K562 (cell line): ENCODE data around the gene GRB14. TPM values are rescaled to one million over a fixed set of nuclear protein-coding genes. Genes with fewer than 3 reads are reported as not detected.

ENCODE experiments used
- ATAC-seq: fragments of 200-7000 bp; cut with Tn5 transposase; 3 replicates; pipeline ENCODE4 v1.9.1; 2020; ENCODE audit warnings: moderate library complexity
- BruUV-seq: library from RNA; stranded (reverse); fragments of 400-500 nt; replicated peaks from 2 replicates; lab custom pipeline; 2021; lab: Mats Ljungman, UMichigan
- CTCF ChIA-PET: fragments of 300-600 bp; formaldehyde crosslinking; extraction: SDS; loops from one replicate; lab custom pipeline; 2021; ENCODE audit warnings: low intra/inter-chr PET ratio; lab: Yijun Ruan, JAX
- POLR2A ChIA-PET: fragments of 300-600, 350-650 bp; sonication (Branson Sonifier 250); formaldehyde crosslinking; extraction: SDS; loops from one replicate; lab custom pipeline; 2021; ENCODE audit warnings: antibody characterized with exemption, inconsistent platforms; lab: Yijun Ruan, JAX
- DNase-seq, 4 experiments: peaks; one replicate each; pipeline versions ENCODE4 v3.0.0 to v3.0.0-alpha.2; 2011 to 2018; ENCODE audit warnings: low spot score in 3 of 4, mixed read lengths in 3 of 4; ENCODE audit errors: extremely low read depth in 1 of 4
- FAIRE-seq: peaks from 2 replicates; lab custom pipeline; 2011; peaks lifted over from hg19 to GRCh38; lab: Jason Lieb, UNC
- H2AFZ ChIP-seq: 2 replicates; pipeline ENCODE4 v1.6.0; 2011; ENCODE audit warnings: low read depth, low read length, control low read depth, inconsistent platforms
- H3K27ac ChIP-seq: fragments of 200-600 bp; 3 replicates; pipeline ENCODE4 v1.8.0; 2011; ENCODE audit warnings: low read depth, mild to moderate bottlenecking, control low read depth, inconsistent platforms, low read length, moderate library complexity, mixed read lengths; ENCODE audit errors: extremely low read depth
- H3K27me3 ChIP-seq, 2 experiments: fragments of 300-600 bp in 1 of 2; 2 replicates in 1 of 2; 3 replicates in 1 of 2; pipeline versions ENCODE4 v1.6.0 to v1.8.0; 2011; ENCODE audit warnings: inconsistent platforms in 2 of 2, low read length in 2 of 2, mild to moderate bottlenecking in 1 of 2, mixed read lengths in 1 of 2, moderate library complexity in 1 of 2; ENCODE audit not compliant: control insufficient read depth in 2 of 2, insufficient read depth in 2 of 2
- H3K36me3 ChIP-seq: fragments of 300-600 bp; 3 replicates; pipeline ENCODE4 v1.8.0; 2011; ENCODE audit warnings: mild to moderate bottlenecking, low read length, inconsistent platforms; ENCODE audit not compliant: control insufficient read depth, insufficient read depth
- H3K4me1 ChIP-seq, 2 experiments: fragments of 200-600 bp in 1 of 2; replicated peaks in 1 of 2; 2 replicates in 1 of 2; 3 replicates in 1 of 2; pipeline versions ENCODE4 v1.5.1 to v1.8.0; 2011; ENCODE audit warnings: inconsistent platforms in 2 of 2, low read length in 2 of 2, mild to moderate bottlenecking in 1 of 2, mixed read lengths in 1 of 2, moderate library complexity in 1 of 2; ENCODE audit not compliant: control insufficient read depth in 2 of 2, insufficient read depth in 2 of 2
- H3K4me2 ChIP-seq: 2 replicates; pipeline ENCODE4 v1.6.1; 2011; ENCODE audit warnings: low read length, control low read depth, inconsistent platforms, mixed read lengths; ENCODE audit not compliant: insufficient read depth
- H3K4me3 ChIP-seq: fragments of 200-600 bp; sonication (generic), shearing (Covaris generic); 2 replicates; pipeline ENCODE4 v1.5.1; 2016; ENCODE audit warnings: control low read depth, inconsistent platforms
- H3K79me2 ChIP-seq: fragments of 200-600 bp; 3 replicates; pipeline ENCODE4 v1.8.0; 2011; ENCODE audit warnings: low read length, inconsistent platforms; ENCODE audit not compliant: control insufficient read depth, insufficient read depth
- H3K9ac ChIP-seq, 2 experiments: 2 replicates each; pipeline versions ENCODE4 v1.6.0 to v1.6.1; 2011; ENCODE audit warnings: low read depth in 2 of 2, low read length in 2 of 2, control low read depth in 1 of 2, inconsistent platforms in 1 of 2, mild to moderate bottlenecking in 1 of 2, mixed read lengths in 1 of 2; ENCODE audit not compliant: insufficient read depth in 1 of 2
- H3K9me1 ChIP-seq: one replicate; pipeline ENCODE4 v1.6.0; 2011; ENCODE audit warnings: inconsistent platforms, mild to moderate bottlenecking, low read length, moderate library complexity; ENCODE audit not compliant: control insufficient read depth, insufficient read depth
- H3K9me3 ChIP-seq: replicated peaks from 2 replicates; pipeline ENCODE4 v1.5.1; 2011; ENCODE audit warnings: low read depth, low read length, inconsistent platforms; ENCODE audit not compliant: control insufficient read depth, insufficient read depth
- H4K20me1 ChIP-seq: replicated peaks from 2 replicates; pipeline ENCODE4 v1.6.1; 2011; ENCODE audit warnings: low read length, inconsistent platforms, mixed read lengths; ENCODE audit not compliant: control insufficient read depth, insufficient read depth
- ETV5 ChIP-seq: sonication (generic); formaldehyde crosslinking; IDR thresholded peaks from 2 replicates; pipeline ENCODE4 v1.4.0; 2020; ENCODE audit warnings: low read depth, mild to moderate bottlenecking, missing genetic modification reagents
- EWSR1 ChIP-seq: fragments of 450-650 bp; IDR thresholded peaks from 2 replicates; pipeline ENCODE4 v1.6.1; 2018; ENCODE audit warnings: borderline replicate concordance, mild to moderate bottlenecking, low read depth, moderate library complexity; ENCODE audit not compliant: partially characterized antibody
- FOXK2 ChIP-seq, 2 experiments: fragments of 450-650 bp; IDR thresholded peaks in 1 of 2; conservative IDR thresholded peaks in 1 of 2; 2 replicates each; pipeline ENCODE4 v1.6.1; 2016; ENCODE audit warnings: low read depth in 2 of 2, mild to moderate bottlenecking in 1 of 2
- GTF2A2 ChIP-seq: IDR thresholded peaks from 2 replicates; pipeline ENCODE4 v1.6.1; 2016; ENCODE audit warnings: mild to moderate bottlenecking, missing genetic modification characterization, missing compliant biosample characterization
- HCFC1 ChIP-seq: IDR thresholded peaks from 2 replicates; pipeline ENCODE4 v1.6.1; 2012; ENCODE audit warnings: low read depth, low read length, improper control_type of control experiment
- HLTF ChIP-seq: fragments of 450-650 bp; IDR thresholded peaks from 2 replicates; pipeline ENCODE4 v1.6.1; 2016
- HNRNPLL ChIP-seq: fragments of 200-400 bp; formaldehyde crosslinking; IDR thresholded peaks from 2 replicates; pipeline ENCODE4 v1.6.1; 2017; ENCODE audit warnings: low read length, low read depth, mild to moderate bottlenecking; ENCODE audit not compliant: poor library complexity, severe bottlenecking
- NCOA1 ChIP-seq: fragments of 450-650 bp; IDR thresholded peaks from 2 replicates; pipeline ENCODE4 v1.6.1; 2016; ENCODE audit warnings: low read depth
- POLR3A ChIP-seq: IDR thresholded peaks from 2 replicates; pipeline ENCODE4 v1.6.1; 2011; ENCODE audit warnings: borderline replicate concordance, mild to moderate bottlenecking, moderate library complexity; ENCODE audit not compliant: insufficient read length, insufficient read depth; ENCODE audit errors: extremely low read depth
- RBM25 ChIP-seq: fragments of 200-400 bp; formaldehyde crosslinking; IDR thresholded peaks from 2 replicates; pipeline ENCODE4 v1.6.1; 2018; ENCODE audit warnings: low read length, low read depth, moderate library complexity; ENCODE audit not compliant: severe bottlenecking
- RFX7 ChIP-seq: fragments of 250-450 bp; sonication (Bioruptor Pico); IDR thresholded peaks from 2 replicates; pipeline ENCODE4 v1.5.1; 2021; ENCODE audit warnings: mild to moderate bottlenecking
- SAP30 ChIP-seq: fragments of 200-600 bp; sonication (generic); IDR thresholded peaks from 2 replicates; pipeline ENCODE4 v1.6.1; 2012; ENCODE audit warnings: borderline replicate concordance, low read depth, mild to moderate bottlenecking, moderate library complexity, low read length, control low read depth, inconsistent platforms; ENCODE audit not compliant: insufficient read depth, poor library complexity, severe bottlenecking
- SMC3 ChIP-seq: conservative IDR thresholded peaks from 2 replicates; pipeline ENCODE4 v1.6.1; 2011; ENCODE audit warnings: low read depth, low read length, improper control_type of control experiment; ENCODE audit not compliant: insufficient read depth
- XRCC5 ChIP-seq: fragments of 200-400 bp; formaldehyde crosslinking; IDR thresholded peaks from 2 replicates; pipeline ENCODE4 v1.6.1; 2017; ENCODE audit warnings: low read depth, mild to moderate bottlenecking, low read length
- ZNF224 ChIP-seq: sonication (generic); formaldehyde crosslinking; IDR thresholded peaks from 2 replicates; pipeline ENCODE4 v1.8.0; 2022; ENCODE audit warnings: mild to moderate bottlenecking, missing genetic modification reagents
- ZSCAN32 ChIP-seq: fragments of 450-650 bp; formaldehyde crosslinking; IDR thresholded peaks from 2 replicates; pipeline ENCODE4 v1.4.0; 2020; ENCODE audit warnings: mild to moderate bottlenecking, moderate library complexity
- WGBS: fragments of 100-300 bp; shearing (Covaris generic); methylation state at CpG from one replicate; pipeline ENCODE4 v1.1.6; 2016; ENCODE audit warnings: low coverage, mixed read lengths; ENCODE audit not compliant: insufficient coverage; ENCODE audit errors: missing lambda C conversion rate; 5-methylcytosine and 5-hydroxymethylcytosine counted together
- in situ Hi-C: fragments of 300-500 bp; cut with MboI; formaldehyde crosslinking; loops from 4 replicates; pipeline ENCODE4 v1.15.0; 2018; ENCODE audit warnings: inconsistent platforms, mixed read lengths
- intact Hi-C: fragments of 100-400 bp; cut with micrococcal nuclease; formaldehyde crosslinking; loops from 2 replicates; pipeline ENCODE4 v1.14.2; 2022
- polyA plus RNA-seq, 8 experiments: library from polyadenylated mRNA; depleted of rRNA in 4 of 8; stranded (reverse) in 5 of 8; unstranded in 3 of 8; fragments of >200 nt; fragmentation: Nextera tagmentation in 2 of 8; fragmentation: Illumina TruSeq in 1 of 8; extraction: Ambion mirVana in 2 of 8; extraction: Trizol in 1 of 8; gene quantifications; 2 replicates each; pipeline versions ENCODE4 v1.2.1 to v1.2.3, GENCODE V29; 2011 to 2014; ENCODE audit warnings: inconsistent platforms in 1 of 8, missing spikeins in 1 of 8
- total RNA-seq, 7 experiments: library from RNA; depleted of rRNA in 6 of 7; stranded (reverse); fragments of >200 nt in 6 of 7; fragmentation: Illumina TruSeq in 2 of 7; extraction: Trizol in 2 of 7; gene quantifications; 2 replicates each; pipeline versions ENCODE4 v1.2.1 to v1.2.3, GENCODE V29; 2011 to 2021; ENCODE audit warnings: low replicate concordance in 1 of 7
- TF ChIP-seq, protein P1 (sequence below): fragments of 250-450 bp; sonication (Bioruptor Pico); IDR thresholded peaks from 2 replicates; pipeline ENCODE4 v1.4.0; 2020; ENCODE audit warnings: borderline replicate concordance
- TF ChIP-seq, protein P2 (sequence below): fragments of 250-450 bp; sonication (Bioruptor Pico); IDR thresholded peaks from 2 replicates; pipeline ENCODE4 v1.4.0; 2020; ENCODE audit warnings: mild to moderate bottlenecking, moderate library complexity

The GRB14 gene
- total and polyA plus RNA-seq, 9 of the 15 experiments (the other 6 are each of a cell fraction or from before 2014, with no cell fraction given) = not detected

DNA sequence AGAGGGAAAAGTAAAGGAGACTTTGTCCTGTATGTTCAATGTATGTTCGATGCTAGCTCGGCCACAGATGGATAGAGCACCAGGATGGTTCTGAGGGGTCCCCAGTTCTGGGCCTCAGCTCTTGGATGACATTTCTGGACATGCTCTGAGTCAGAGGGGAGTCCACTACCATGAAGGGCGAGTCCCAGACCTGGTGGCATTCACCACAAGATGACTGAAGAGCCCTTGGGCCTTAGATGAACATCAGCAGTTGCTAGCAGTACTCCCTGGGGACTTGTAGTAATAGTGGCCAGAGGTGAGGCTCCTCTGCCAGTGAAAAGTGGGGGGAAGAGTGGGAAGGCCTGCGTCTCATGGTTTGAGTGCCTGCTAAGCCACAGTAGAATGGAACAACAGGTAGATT is 109.5 kb downstream of the GRB14 start:
- no peaks in the 10 kb centered on the region for H4K20me1 ChIP-seq
- no peak overlapping the region for H3K27ac ChIP-seq
- ATAC-seq (no peak), FAIRE-seq (no peak), DNase-seq (no peak)
- no peaks in the 10 kb centered on the region; the same call in 1 of the 2 replicates for H3K9me3 ChIP-seq
- H3K4me2 ChIP-seq = no peak overlapping the region
- H3K4me3 ChIP-seq = no peak overlapping the region
- H3K9me1 ChIP-seq = no peaks in the 10 kb centered on the region
- in situ Hi-C loops = no loop called here
- WGBS = 3% methylated on average over 4 of the region's 4 CpGs
- H3K9ac ChIP-seq = no peak overlapping the region
- intact Hi-C loops = no loop called here
- POLR2A ChIA-PET = interaction anchor here (0.6 kb wide), 1 partner anchor 653 kb away, joined by 3 read pairs; no protein-coding TSS in a partner anchor
- CTCF ChIA-PET = no interaction called here
- no peaks in the 10 kb centered on the region for H3K27me3 ChIP-seq
- H2AFZ ChIP-seq = no peak overlapping the region
- H3K4me1 ChIP-seq = no peaks in the 10 kb centered on the region
- no peaks in the 10 kb centered on the region for H3K36me3 ChIP-seq
- no peaks in the 10 kb centered on the region for H3K79me2 ChIP-seq
- BruUV-seq = no TSS peak
- TF ChIP-seq HNRNPLL (no peak), GTF2A2 (no peak), SMC3 (no peak), RBM25 (no peak), HLTF (no peak), HCFC1 (no peak), ZNF224 (no peak), ETV5 (no peak), NCOA1 (no peak), POLR3A (no peak), SAP30 (no peak), FOXK2 (conservative IDR thresholded peaks at IDR 0.05 in 1 of 2, IDR thresholded peaks at IDR 0.05 in 1 of 2; ENCODE audit: low read depth in 2 of 2) (no peak), ZSCAN32 (CRISPR knock-in tag) (no peak), RFX7 (CRISPR knock-in tag) (no peak), EWSR1 (no peak), XRCC5 (no peak)
- TF ChIP-seq, protein P1, sequence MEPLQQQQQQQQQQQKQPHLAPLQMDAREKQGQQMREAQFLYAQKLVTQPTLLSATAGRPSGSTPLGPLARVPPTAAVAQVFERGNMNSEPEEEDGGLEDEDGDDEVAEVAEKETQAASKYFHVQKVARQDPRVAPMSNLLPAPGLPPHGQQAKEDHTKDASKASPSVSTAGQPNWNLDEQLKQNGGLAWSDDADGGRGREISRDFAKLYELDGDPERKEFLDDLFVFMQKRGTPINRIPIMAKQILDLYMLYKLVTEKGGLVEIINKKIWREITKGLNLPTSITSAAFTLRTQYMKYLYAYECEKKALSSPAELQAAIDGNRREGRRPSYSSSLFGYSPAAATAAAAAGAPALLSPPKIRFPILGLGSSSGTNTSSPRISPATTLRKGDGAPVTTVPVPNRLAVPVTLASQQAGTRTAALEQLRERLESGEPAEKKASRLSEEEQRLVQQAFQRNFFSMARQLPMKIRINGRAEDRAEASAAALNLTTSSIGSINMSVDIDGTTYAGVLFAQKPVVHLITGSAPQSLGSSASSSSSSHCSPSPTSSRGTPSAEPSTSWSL = no peak
- TF ChIP-seq, protein P2, sequence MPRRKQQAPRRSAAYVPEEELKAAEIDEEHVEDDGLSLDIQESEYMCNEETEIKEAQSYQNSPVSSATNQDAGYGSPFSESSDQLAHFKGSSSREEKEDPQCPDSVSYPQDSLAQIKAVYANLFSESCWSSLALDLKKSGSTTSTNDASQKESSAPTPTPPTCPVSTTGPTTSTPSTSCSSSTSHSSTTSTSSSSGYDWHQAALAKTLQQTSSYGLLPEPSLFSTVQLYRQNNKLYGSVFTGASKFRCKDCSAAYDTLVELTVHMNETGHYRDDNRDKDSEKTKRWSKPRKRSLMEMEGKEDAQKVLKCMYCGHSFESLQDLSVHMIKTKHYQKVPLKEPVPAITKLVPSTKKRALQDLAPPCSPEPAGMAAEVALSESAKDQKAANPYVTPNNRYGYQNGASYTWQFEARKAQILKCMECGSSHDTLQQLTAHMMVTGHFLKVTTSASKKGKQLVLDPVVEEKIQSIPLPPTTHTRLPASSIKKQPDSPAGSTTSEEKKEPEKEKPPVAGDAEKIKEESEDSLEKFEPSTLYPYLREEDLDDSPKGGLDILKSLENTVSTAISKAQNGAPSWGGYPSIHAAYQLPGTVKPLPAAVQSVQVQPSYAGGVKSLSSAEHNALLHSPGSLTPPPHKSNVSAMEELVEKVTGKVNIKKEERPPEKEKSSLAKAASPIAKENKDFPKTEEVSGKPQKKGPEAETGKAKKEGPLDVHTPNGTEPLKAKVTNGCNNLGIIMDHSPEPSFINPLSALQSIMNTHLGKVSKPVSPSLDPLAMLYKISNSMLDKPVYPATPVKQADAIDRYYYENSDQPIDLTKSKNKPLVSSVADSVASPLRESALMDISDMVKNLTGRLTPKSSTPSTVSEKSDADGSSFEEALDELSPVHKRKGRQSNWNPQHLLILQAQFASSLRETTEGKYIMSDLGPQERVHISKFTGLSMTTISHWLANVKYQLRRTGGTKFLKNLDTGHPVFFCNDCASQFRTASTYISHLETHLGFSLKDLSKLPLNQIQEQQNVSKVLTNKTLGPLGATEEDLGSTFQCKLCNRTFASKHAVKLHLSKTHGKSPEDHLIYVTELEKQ (CRISPR knock-in tag) = no peak
